Muscle of leg (tissue), 11 donors: ENCODE results near the gene PROSER2. TPM values are rescaled to one million over a fixed set of nuclear protein-coding genes. Genes with fewer than 3 reads are reported as not detected.

Experiments
- DNase-seq: peaks from one replicate; pipeline ENCODE4 v3.0.0; 2013
- H3K27ac ChIP-seq: one replicate; pipeline ENCODE4 v1.5.1; 2013; ENCODE audit warnings: mild to moderate bottlenecking, low read length, control low read depth
- H3K27me3 ChIP-seq: one replicate; pipeline ENCODE4 v1.6.1; 2013; ENCODE audit warnings: low read length; ENCODE audit not compliant: control insufficient read depth, insufficient read depth
- H3K36me3 ChIP-seq: one replicate; pipeline ENCODE4 v1.6.1; 2013; ENCODE audit warnings: low read length; ENCODE audit not compliant: control insufficient read depth, insufficient read depth
- H3K4me1 ChIP-seq: one replicate; pipeline ENCODE4 v1.6.1; 2013; ENCODE audit warnings: low read length; ENCODE audit not compliant: control insufficient read depth, insufficient read depth
- H3K4me3 ChIP-seq: one replicate; pipeline ENCODE4 v1.5.1; 2013; ENCODE audit warnings: low read length, control low read depth
- H3K9me3 ChIP-seq: replicated peaks from 2 replicates; pipeline ENCODE4 v1.6.1; 2013; ENCODE audit warnings: low read depth, low read length; ENCODE audit not compliant: control insufficient read depth
- WGBS: methylation state at CpG from one replicate; pipeline ENCODE4 v1.1.5; 2013; ENCODE audit warnings: missing lambda C conversion rate; ENCODE audit not compliant: insufficient coverage; 5-methylcytosine and 5-hydroxymethylcytosine counted together
- polyA plus RNA-seq, 8 donors: library from polyadenylated mRNA; unstranded; fragments of 120-200 nt; gene quantifications; one replicate each; pipeline versions ENCODE4 v1.2.1 to v1.2.3, GENCODE V29; 2013; ENCODE audit warnings: inconsistent platforms in 1 of 8, low replicate concordance in 1 of 8; ENCODE audit not compliant: insufficient read length in 8 of 8, insufficient read depth in 1 of 8
- total RNA-seq: library from RNA; stranded (reverse); fragments of 120-200 nt; gene quantifications from one replicate; pipeline ENCODE4 v1.2.4, GENCODE V29; 2013

The PROSER2 gene
- total and polyA plus RNA-seq, 9 donors, result 3.4 to 5.5 (median 4.0) TPM

- peaks cover 29% of the 10 kb centered on the region for H3K36me3 ChIP-seq
- 92% methylated on average over 4 of the region's 7 CpGs for WGBS
- DNase-seq, result no peak
- H3K27ac ChIP-seq, result no peak overlapping the region
- no peaks in the 10 kb centered on the region for H3K9me3 ChIP-seq
- no peaks in the 10 kb centered on the region for H3K27me3 ChIP-seq
- H3K4me3 ChIP-seq, result no peak overlapping the region
- H3K4me1 ChIP-seq, result peaks cover 5% of the 10 kb centered on the region
Observed at GRCh38 chr10:11919271-11919670, 96.1 kb downstream of the PROSER2 start.

Other genes starting within 250 kb of the PROSER2 start
- 8.0 TPM for gene USP6NL, start 211.7 kb upstream of the PROSER2 start, total RNA-seq
- 10 to 100 TPM in 1 of 8 donors, 1 to 10 TPM in 7; 7.3 to 12.0 (median 8.8) TPM for gene USP6NL, start 211.7 kb upstream of the PROSER2 start, polyA plus RNA-seq
- 8.3 TPM for gene ECHDC3, start 81.0 kb upstream of the PROSER2 start, total RNA-seq
- 10 to 100 TPM in 2 of 8 donors, 1 to 10 TPM in 6; 5.8 to 12.7 (median 8.7) TPM for gene ECHDC3, start 81.0 kb upstream of the PROSER2 start, polyA plus RNA-seq
- gene UPF2, start 219.5 kb downstream of the PROSER2 start, total RNA-seq, result 19.0 TPM
- 10 to 100 TPM; 14.4 to 23.0 (median 19.3) TPM for gene UPF2, start 219.5 kb downstream of the PROSER2 start, polyA plus RNA-seq
- 14.9 TPM for gene DHTKD1, start 245.6 kb downstream of the PROSER2 start, total RNA-seq
- gene DHTKD1, start 245.6 kb downstream of the PROSER2 start, polyA plus RNA-seq, result 10 to 100 TPM in 4 of 8 donors, 1 to 10 TPM in 4; 9.0 to 12.5 (median 10.0) TPM